ENCODE measurements around the gene TTLL6.

- TF ChIP-seq CTCF (IDR thresholded peaks at IDR 0.05) (no peak), ZFP36 (IDR thresholded peaks at IDR 0.05; ENCODE audit: borderline replicate concordance, partially characterized antibody) (no peak), PHF8 (IDR thresholded peaks at IDR 0.05; ENCODE audit: borderline replicate concordance, low read depth) (no peak), CEBPB (IDR thresholded peaks at IDR 0.05) (no peak), REST (IDR thresholded peaks at IDR 0.05) (no peak), FOSL2 (IDR thresholded peaks at IDR 0.05) (no peak), FOSL2 (CRISPR knock-in tag; IDR thresholded peaks at IDR 0.05) (no peak), RFX5 (IDR thresholded peaks at IDR 0.05) (no peak), CBX8 (IDR thresholded peaks at IDR 0.05) (no peak)
Observed at GRCh38 chr17:48816438-48816773, 623 bp downstream of the TTLL6 start.
